MCF 10A (cell line): ENCODE measurements around the gene ZDHHC8. TPM values are rescaled to one million over a fixed set of nuclear protein-coding genes. Genes with fewer than 3 reads are reported as not detected.

Experiments
- BruUV-seq: library from RNA; stranded (reverse); fragments of 400-500 nt; replicated peaks from 2 replicates; lab custom pipeline; 2021; lab: Mats Ljungman, UMichigan
- CTCF ChIA-PET: fragments of 300-600 bp; sonication (Branson Sonifier 250); formaldehyde crosslinking; extraction: SDS; loops from one replicate; lab custom pipeline; 2021; ENCODE audit warnings: antibody characterized with exemption, inconsistent platforms; lab: Yijun Ruan, JAX
- POLR2A ChIA-PET: fragments of 300-600, 350-650 bp; sonication (Branson Sonifier 250); formaldehyde crosslinking; extraction: SDS; loops from one replicate; lab custom pipeline; 2020; ENCODE audit warnings: antibody characterized with exemption, inconsistent platforms; lab: Yijun Ruan, JAX
- DNase-seq: peaks from one replicate; pipeline ENCODE4 v3.0.0-alpha.2; 2018; ENCODE audit not compliant: unreplicated experiment
- H3K27ac Mint-ChIP-seq: one replicate; pipeline ENCODE4 v1.8.0; 2022; ENCODE audit warnings: mild to moderate bottlenecking, low read depth, mixed read lengths; ENCODE audit not compliant: unreplicated experiment
- H3K27me3 Mint-ChIP-seq: one replicate; pipeline ENCODE4 v1.8.0; 2022; ENCODE audit warnings: mixed read lengths; ENCODE audit not compliant: insufficient read depth, unreplicated experiment
- H3K36me3 Mint-ChIP-seq: one replicate; pipeline ENCODE4 v1.8.0; 2022; ENCODE audit warnings: mild to moderate bottlenecking, moderate library complexity, mixed read lengths; ENCODE audit not compliant: insufficient read depth, unreplicated experiment
- H3K4me1 Mint-ChIP-seq: one replicate; pipeline ENCODE4 v1.8.0; 2022; ENCODE audit warnings: mixed read lengths; ENCODE audit not compliant: insufficient read depth, unreplicated experiment
- H3K4me3 Mint-ChIP-seq: one replicate; pipeline ENCODE4 v1.8.0; 2022; ENCODE audit warnings: mild to moderate bottlenecking, moderate library complexity, mixed read lengths; ENCODE audit not compliant: unreplicated experiment
- H3K9me3 Mint-ChIP-seq: one replicate; pipeline ENCODE4 v1.8.0; 2022; ENCODE audit warnings: mixed read lengths; ENCODE audit not compliant: unreplicated experiment
- intact Hi-C: fragments of 100-400 bp; cut with micrococcal nuclease; formaldehyde crosslinking; loops from 2 replicates; pipeline ENCODE4 v1.14.1; 2022
- total RNA-seq: library from RNA; stranded (reverse); gene quantifications from 2 replicates; pipeline ENCODE4 v1.2.3, GENCODE V29; 2022
- TF ChIP-seq, protein P1 (sequence below): fragments of 200-600 bp; IDR thresholded peaks from one replicate; pipeline ENCODE4 v1.8.0; 2022; ENCODE audit warnings: antibody characterized with exemption, mild to moderate bottlenecking; ENCODE audit not compliant: unreplicated experiment

ZDHHC8 gene
- total RNA-seq, 1 experiment from 2014 or later, result 44.8 TPM

DNA sequence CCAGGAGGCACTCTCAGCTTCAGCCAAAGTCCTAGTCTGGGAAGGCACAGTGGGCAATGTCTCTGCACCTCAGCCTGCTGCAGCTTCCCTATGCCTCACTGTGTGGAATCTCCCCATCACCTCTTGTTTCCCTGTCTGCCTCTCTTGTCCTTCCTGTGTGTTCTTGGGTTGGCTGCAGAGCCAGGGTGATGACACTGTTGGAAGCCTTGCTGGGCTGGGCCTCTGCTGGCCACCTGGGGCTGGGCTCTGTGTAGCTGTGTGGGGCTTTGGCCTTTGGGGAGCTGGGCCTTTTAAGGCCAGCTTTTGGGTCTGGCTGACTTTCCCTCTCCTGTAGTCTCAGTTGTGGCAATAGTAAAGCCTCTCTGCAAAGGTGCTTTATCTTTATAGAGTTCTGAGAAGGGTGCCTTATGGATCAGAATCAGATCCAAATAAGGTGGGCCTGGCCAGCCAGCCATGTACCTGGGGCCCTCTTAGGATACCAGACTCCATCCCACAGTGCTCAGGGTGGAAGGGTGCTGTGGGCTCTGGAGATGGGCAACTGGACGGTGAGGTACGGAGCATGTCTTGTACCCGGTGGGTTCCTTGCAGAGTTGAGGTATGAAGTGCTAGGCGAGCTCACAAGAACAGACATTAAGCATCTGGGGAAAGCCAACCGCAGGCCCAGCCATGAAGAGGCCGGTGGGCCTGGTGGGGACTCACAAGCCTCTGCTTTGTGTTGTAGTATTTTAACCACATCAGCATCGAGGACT lies 26.0 kb upstream of the ZDHHC8 start:
- intact Hi-C loops, result no loop called here
- TF ChIP-seq, protein P1, sequence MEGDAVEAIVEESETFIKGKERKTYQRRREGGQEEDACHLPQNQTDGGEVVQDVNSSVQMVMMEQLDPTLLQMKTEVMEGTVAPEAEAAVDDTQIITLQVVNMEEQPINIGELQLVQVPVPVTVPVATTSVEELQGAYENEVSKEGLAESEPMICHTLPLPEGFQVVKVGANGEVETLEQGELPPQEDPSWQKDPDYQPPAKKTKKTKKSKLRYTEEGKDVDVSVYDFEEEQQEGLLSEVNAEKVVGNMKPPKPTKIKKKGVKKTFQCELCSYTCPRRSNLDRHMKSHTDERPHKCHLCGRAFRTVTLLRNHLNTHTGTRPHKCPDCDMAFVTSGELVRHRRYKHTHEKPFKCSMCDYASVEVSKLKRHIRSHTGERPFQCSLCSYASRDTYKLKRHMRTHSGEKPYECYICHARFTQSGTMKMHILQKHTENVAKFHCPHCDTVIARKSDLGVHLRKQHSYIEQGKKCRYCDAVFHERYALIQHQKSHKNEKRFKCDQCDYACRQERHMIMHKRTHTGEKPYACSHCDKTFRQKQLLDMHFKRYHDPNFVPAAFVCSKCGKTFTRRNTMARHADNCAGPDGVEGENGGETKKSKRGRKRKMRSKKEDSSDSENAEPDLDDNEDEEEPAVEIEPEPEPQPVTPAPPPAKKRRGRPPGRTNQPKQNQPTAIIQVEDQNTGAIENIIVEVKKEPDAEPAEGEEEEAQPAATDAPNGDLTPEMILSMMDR, result no peak
- CTCF ChIA-PET, result interaction anchor here (0.6 to 0.7 kb wide), 2 partner anchors 11 to 317 kb away, joined by 3 read pairs; no protein-coding TSS in a partner anchor

DNA sequence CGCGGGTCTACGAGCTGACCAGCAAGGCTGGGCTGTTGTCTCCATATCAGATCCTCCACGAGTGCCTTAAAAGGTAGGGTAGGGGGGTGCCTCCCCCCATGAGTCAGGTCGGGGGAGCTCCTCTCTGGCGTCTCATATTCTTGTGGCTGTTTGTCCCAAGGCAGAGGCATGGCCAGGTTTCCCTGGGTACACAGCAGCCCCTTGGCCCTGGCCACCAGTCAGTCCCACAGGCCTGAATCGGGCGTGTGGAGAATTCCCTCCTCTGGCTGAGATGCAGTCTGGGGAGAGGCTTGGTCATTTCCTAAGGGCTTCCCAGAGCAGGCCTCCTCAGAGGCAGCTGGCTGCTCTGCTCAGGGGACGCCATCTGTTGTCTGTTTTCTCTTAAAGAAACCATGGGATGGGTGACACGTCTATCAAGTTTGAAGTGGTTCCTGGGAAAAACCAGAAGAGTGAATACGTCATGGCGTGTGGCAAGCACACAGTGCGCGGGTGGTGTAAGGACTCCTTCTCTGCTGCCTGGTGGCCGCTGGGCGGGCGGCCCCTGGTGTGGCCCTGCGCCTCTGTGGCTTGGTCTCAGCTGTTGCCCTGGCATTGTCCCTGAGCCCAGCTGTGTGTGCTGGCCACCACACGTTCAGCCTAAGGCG lies 25.3 kb upstream of the ZDHHC8 start:
- no TSS peak for BruUV-seq
- intact Hi-C loops, result no loop called here
- no peaks in the 10 kb centered on the region for H3K27me3 Mint-ChIP-seq
- no peak overlapping the region for H3K27ac Mint-ChIP-seq
- H3K9me3 Mint-ChIP-seq, result no peaks in the 10 kb centered on the region
- no peak overlapping the region for H3K4me3 Mint-ChIP-seq
- peaks cover 83% of the 10 kb centered on the region for H3K36me3 Mint-ChIP-seq
- CTCF ChIA-PET, result interaction anchor here (0.6 kb wide), 2 partner anchors 317 to 1546 kb away, joined by 3 read pairs; no protein-coding TSS in a partner anchor
- H3K4me1 Mint-ChIP-seq, result no peaks in the 10 kb centered on the region
- TF ChIP-seq, protein P1, result no peak
- no peak for DNase-seq
- POLR2A ChIA-PET, result no interaction called here

More for the DNA sequence above, 26.0 kb upstream of the ZDHHC8 start:
- H3K4me1 Mint-ChIP-seq, result no peaks in the 10 kb centered on the region
- POLR2A ChIA-PET, result no interaction called here
- no peak for DNase-seq
- no peak overlapping the region for H3K4me3 Mint-ChIP-seq
- H3K9me3 Mint-ChIP-seq, result no peaks in the 10 kb centered on the region
- H3K27ac Mint-ChIP-seq, result no peak overlapping the region
- H3K27me3 Mint-ChIP-seq, result no peaks in the 10 kb centered on the region
- peaks cover 83% of the 10 kb centered on the region for H3K36me3 Mint-ChIP-seq
- BruUV-seq, result no TSS peak

DNA sequence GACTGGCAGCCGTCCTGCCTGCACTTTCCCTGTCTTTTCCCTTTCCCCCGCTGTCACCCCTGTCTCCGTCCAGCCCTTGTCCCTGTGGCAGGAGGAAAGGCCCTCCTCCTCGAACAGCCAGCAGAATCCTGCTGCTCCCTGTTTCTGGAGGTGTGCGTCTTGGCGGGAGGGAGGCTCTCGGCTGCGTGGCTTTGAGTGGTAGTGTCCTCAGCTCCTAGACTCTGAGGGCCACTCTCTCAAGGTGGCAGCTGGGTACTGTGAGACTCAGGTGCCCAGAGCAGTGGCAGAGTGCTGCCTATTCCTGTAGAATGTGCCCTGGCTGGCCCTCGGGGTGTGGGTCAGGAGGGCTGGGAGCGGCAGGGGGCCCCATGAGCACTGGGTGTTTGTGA lies 24.8 kb upstream of the ZDHHC8 start:
- POLR2A ChIA-PET, result no interaction called here
- CTCF ChIA-PET, result interaction anchor here (0.6 to 0.9 kb wide), 2 partner anchors 19 to 1545 kb away, joined by 3 to 4 read pairs; no protein-coding TSS in a partner anchor
- peaks cover 82% of the 10 kb centered on the region for H3K36me3 Mint-ChIP-seq
- TF ChIP-seq, protein P1, result no peak
- H3K27me3 Mint-ChIP-seq, result no peaks in the 10 kb centered on the region
- intact Hi-C loops, result no loop called here
- no peak overlapping the region for H3K4me3 Mint-ChIP-seq
- DNase-seq, result no peak
- no peaks in the 10 kb centered on the region for H3K9me3 Mint-ChIP-seq
- BruUV-seq, result no TSS peak
- H3K27ac Mint-ChIP-seq, result no peak overlapping the region
- H3K4me1 Mint-ChIP-seq, result no peaks in the 10 kb centered on the region

DNA sequence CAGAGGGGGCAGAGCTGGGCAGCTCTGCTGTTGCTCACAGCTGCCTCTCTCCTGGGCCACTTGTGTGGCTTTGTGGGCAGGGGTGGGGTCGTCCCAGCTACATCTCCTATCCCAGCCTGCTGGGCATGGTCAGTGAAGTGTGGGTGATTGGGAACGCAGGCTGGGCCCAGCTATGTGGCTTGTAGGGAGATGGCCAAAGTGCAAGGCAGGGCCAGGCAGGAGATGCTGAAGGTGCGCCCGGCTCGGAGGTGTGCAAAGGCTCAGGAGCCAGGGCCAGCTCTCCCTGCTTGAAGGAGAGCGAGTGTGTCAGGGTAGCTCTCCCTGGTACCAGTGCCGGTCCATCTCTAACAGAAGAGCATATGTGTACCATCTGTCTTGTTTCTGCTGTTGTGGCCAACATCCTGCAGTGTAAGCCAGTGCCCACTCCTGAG lies 24.1 kb upstream of the ZDHHC8 start:
- Mint-ChIP-seq H3K4me3 (no peak overlapping the region), H3K9me3 (no peaks in the 10 kb centered on the region), H3K36me3 (peaks cover 86% of the 10 kb centered on the region), H3K27me3 (no peaks in the 10 kb centered on the region), H3K27ac (no peak overlapping the region), H3K4me1 (no peaks in the 10 kb centered on the region)
- intact Hi-C loops, result no loop called here
- TF ChIP-seq, protein P1, result no peak
- ChIA-PET CTCF (interaction anchor here (0.5 to 1.3 kb wide), 3 partner anchors 10 to 20 kb away, joined by 3 to 5 read pairs (median 4); partner anchors contain the start of gene TRMT2A), POLR2A (no interaction called here)
- BruUV-seq, result no TSS peak
- no peak for DNase-seq
